MCF 10A (cell line): ENCODE results near the gene MYH16. TPM values are rescaled to one million over a fixed set of nuclear protein-coding genes. Genes with fewer than 3 reads are reported as not detected.
"Not testable (repeated sequence)": the region's sequence is repeated elsewhere in the genome, so short reads cannot be mapped to it uniquely, and the experiment has no call there.

ENCODE experiments used
- Bru-seq: library from RNA; stranded (reverse); fragments of 400-500 nt; gene quantifications from one replicate; lab custom pipeline; 2021; lab: Mats Ljungman, UMichigan
- BruChase-seq, 2 experiments: library from RNA; stranded (reverse); fragments of 400-500 nt; gene quantifications; one replicate each; lab custom pipeline; 2021; lab: Mats Ljungman, UMichigan
- BruUV-seq: library from RNA; stranded (reverse); fragments of 400-500 nt; replicated peaks from 2 replicates; lab custom pipeline; 2021; lab: Mats Ljungman, UMichigan
- CTCF ChIA-PET: fragments of 300-600 bp; sonication (Branson Sonifier 250); formaldehyde crosslinking; extraction: SDS; loops from one replicate; lab custom pipeline; 2021; ENCODE audit warnings: antibody characterized with exemption, inconsistent platforms; lab: Yijun Ruan, JAX
- POLR2A ChIA-PET: fragments of 300-600, 350-650 bp; sonication (Branson Sonifier 250); formaldehyde crosslinking; extraction: SDS; loops from one replicate; lab custom pipeline; 2020; ENCODE audit warnings: antibody characterized with exemption, inconsistent platforms; lab: Yijun Ruan, JAX
- DNase-seq: peaks from one replicate; pipeline ENCODE4 v3.0.0-alpha.2; 2018; ENCODE audit not compliant: unreplicated experiment
- H3K27ac Mint-ChIP-seq: one replicate; pipeline ENCODE4 v1.8.0; 2022; ENCODE audit warnings: mild to moderate bottlenecking, low read depth, mixed read lengths; ENCODE audit not compliant: unreplicated experiment
- H3K27me3 Mint-ChIP-seq: one replicate; pipeline ENCODE4 v1.8.0; 2022; ENCODE audit warnings: mixed read lengths; ENCODE audit not compliant: insufficient read depth, unreplicated experiment
- H3K36me3 Mint-ChIP-seq: one replicate; pipeline ENCODE4 v1.8.0; 2022; ENCODE audit warnings: mild to moderate bottlenecking, moderate library complexity, mixed read lengths; ENCODE audit not compliant: insufficient read depth, unreplicated experiment
- H3K4me1 Mint-ChIP-seq: one replicate; pipeline ENCODE4 v1.8.0; 2022; ENCODE audit warnings: mixed read lengths; ENCODE audit not compliant: insufficient read depth, unreplicated experiment
- H3K4me3 Mint-ChIP-seq: one replicate; pipeline ENCODE4 v1.8.0; 2022; ENCODE audit warnings: mild to moderate bottlenecking, moderate library complexity, mixed read lengths; ENCODE audit not compliant: unreplicated experiment
- H3K9me3 Mint-ChIP-seq: one replicate; pipeline ENCODE4 v1.8.0; 2022; ENCODE audit warnings: mixed read lengths; ENCODE audit not compliant: unreplicated experiment
- CTCF ChIP-seq: fragments of 200-600 bp; IDR thresholded peaks from one replicate; pipeline ENCODE4 v1.8.0; 2022; ENCODE audit warnings: antibody characterized with exemption, mild to moderate bottlenecking; ENCODE audit not compliant: unreplicated experiment
- intact Hi-C: fragments of 100-400 bp; cut with micrococcal nuclease; formaldehyde crosslinking; loops from 2 replicates; pipeline ENCODE4 v1.14.1; 2022
- long read RNA-seq: library from polyadenylated mRNA; stranded (forward); transcript quantifications from one replicate; pipeline ENCODE4 v2.0.0, GENCODE V29; 2022
- total RNA-seq: library from RNA; stranded (reverse); gene quantifications from 2 replicates; pipeline ENCODE4 v1.2.3, GENCODE V29; 2022

The MYH16 gene
- total RNA-seq (0.33 TPM in 1 of 2 replicates, not detected in the other), Bru-seq, nascent RNA (percentile 3 among the genes with signal in this experiment), BruChase-seq, experiment 1, labeled RNA remaining after a 6-hour chase (percentile 7 among the genes with signal in this experiment), BruChase-seq, experiment 2, labeled RNA remaining after a 2-hour chase (percentile 1 among the genes with signal in this experiment)
- long read RNA-seq, partial matches to known transcripts = 0 of 5 reads
- long read RNA-seq, other reads (novel, unspliced or antisense) = 5 of 5 reads

DNA sequence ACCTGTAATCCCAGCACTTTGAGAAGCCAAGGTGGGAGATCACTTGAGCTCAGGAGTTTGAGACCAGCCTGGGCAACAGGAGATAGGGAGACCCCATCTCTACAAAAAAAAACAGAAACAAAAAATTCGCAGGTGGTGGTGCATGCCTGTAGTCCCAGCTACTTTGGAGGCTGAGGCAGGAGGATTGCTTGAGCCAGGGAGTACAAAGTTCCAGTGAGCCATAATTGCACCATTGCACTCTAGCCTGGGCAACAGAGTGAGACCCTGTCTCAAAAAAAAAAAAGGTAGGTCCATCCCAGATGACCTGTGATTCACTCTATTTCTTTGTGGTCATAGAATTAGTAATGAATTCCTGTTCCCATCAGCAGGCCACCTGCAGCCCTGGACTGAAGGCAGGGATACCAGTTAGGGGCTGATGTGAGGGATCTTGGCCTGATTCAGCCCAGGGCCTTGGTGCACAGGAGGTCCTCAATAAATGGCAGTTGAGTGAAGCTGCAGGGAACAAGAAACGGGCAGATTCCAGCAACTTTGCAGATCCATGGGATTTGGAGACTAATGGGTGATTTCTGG, at the start of gene MYH16:
Gene MYH16 (plus strand): TSS at position 364 of the 570 bp plus-strand sequence.
- CTCF ChIA-PET = interaction anchor here (0.6 kb wide), 2 partner anchors 50 to 1442 kb away, joined by 3 read pairs; no protein-coding TSS in a partner anchor
- peak within 1 kb of the TSS; percentile 91 for H3K27ac Mint-ChIP-seq
- no peak within 1 kb of the TSS for H3K4me3 Mint-ChIP-seq
- BruUV-seq = no TSS peak
- H3K27me3 Mint-ChIP-seq = no peaks in the 10 kb centered on the region
- no peaks in the 10 kb centered on the region for H3K9me3 Mint-ChIP-seq
- peaks cover 7% of the 10 kb centered on the region for H3K36me3 Mint-ChIP-seq
- DNase-seq = peak; percentile 9
- peaks cover 25% of the 10 kb centered on the region for H3K4me1 Mint-ChIP-seq
- POLR2A ChIA-PET = no interaction called here
- intact Hi-C loops = no loop called here
- TF ChIP-seq CTCF = no peak

- intact Hi-C loops = loop anchor here (2.0 to 5.0 kb wide), 2 partner anchors 50 to 82 kb away; partner anchors contain the start of gene SMURF1
- BruUV-seq, CTCF ChIA-PET, H3K9me3 Mint-ChIP-seq, H3K36me3 Mint-ChIP-seq, H3K27me3 Mint-ChIP-seq: not testable (repeated sequence)
- Mint-ChIP-seq H3K4me1 (peaks cover 19% of the 10 kb centered on the region), H3K27ac (peak overlapping the region; percentile 70), H3K4me3 (peak overlapping the region; percentile 38)
- peak; percentile 96 for DNase-seq
- POLR2A ChIA-PET = interaction anchor here (0.6 to 1.1 kb wide), 3 partner anchors 15 to 83 kb away, joined by 3 to 5 read pairs (median 4); no protein-coding TSS in a partner anchor
These were observed 48.3 kb upstream of the MYH16 start for GRCh38 chr7:99224263-99224898.

DNA sequence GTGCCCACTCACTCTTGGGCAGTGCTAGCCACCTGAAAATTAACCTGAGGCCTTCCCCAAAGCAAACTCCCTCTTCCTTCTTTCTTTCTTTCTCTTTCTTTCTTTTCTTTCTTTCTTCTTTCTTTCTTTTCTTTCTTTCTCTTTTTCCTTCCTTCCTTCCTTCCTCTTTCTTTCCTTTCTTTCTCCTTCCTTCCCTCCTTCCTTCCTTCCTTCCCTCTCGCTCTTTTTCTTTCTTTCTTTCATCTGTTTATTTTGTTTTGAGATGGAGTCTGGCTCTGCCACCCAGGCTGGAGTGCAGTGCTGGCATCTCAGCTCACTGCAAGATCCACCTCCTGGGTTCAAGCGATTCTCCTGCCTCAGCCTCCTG, 47.8 kb upstream of the MYH16 start:
- Mint-ChIP-seq H3K9me3 (no peaks in the 10 kb centered on the region), H3K36me3 (no peaks in the 10 kb centered on the region), H3K27ac (peak overlapping the region; percentile 70), H3K4me3 (peak overlapping the region; percentile 38), H3K4me1 (peaks cover 19% of the 10 kb centered on the region), H3K27me3 (no peaks in the 10 kb centered on the region)
- TF ChIP-seq CTCF = no peak
- ChIA-PET CTCF (interaction anchor here (0.5 to 0.8 kb wide), 3 partner anchors 45 to 100 kb away, joined by 3 to 6 read pairs (median 3); no protein-coding TSS in a partner anchor), POLR2A (interaction anchor here (0.6 to 1.1 kb wide), 5 partner anchors 15 to 84 kb away, joined by 3 to 5 read pairs (median 3); partner anchors contain the start of gene KPNA7)
- intact Hi-C loops = loop anchor here (2.0 to 5.0 kb wide), 2 partner anchors 50 to 83 kb away; partner anchors contain the start of gene SMURF1
- DNase-seq = no peak
- BruUV-seq = no TSS peak

DNA sequence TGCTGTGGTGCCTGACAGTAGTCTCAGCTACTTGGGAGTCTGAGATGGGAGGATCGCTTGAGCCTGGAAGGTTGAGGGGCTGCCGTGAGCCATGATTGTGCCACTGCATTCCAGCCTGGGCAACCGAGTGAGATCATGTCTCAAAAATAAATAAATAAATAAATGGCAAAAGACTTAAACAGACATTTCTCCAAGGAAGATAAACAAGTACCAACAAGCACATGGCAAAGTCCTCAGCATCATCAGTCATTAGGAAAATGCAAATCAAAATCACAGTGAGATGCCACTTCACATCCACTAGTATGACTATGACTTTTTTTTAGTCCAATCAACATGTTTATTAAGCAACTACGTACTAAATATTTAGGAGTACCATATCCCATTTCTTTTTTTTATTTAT, 43.4 kb upstream of the MYH16 start:
- CTCF ChIA-PET = no interaction called here
- peaks cover 10% of the 10 kb centered on the region for H3K4me1 Mint-ChIP-seq
- POLR2A ChIA-PET = no interaction called here
- no peaks in the 10 kb centered on the region for H3K9me3 Mint-ChIP-seq
- BruUV-seq = no TSS peak
- intact Hi-C loops = no loop called here
- TF ChIP-seq CTCF = no peak
- no peak overlapping the region for H3K4me3 Mint-ChIP-seq
- no peak for DNase-seq
- no peaks in the 10 kb centered on the region for H3K27me3 Mint-ChIP-seq
- H3K36me3 Mint-ChIP-seq = no peaks in the 10 kb centered on the region
- no peak overlapping the region for H3K27ac Mint-ChIP-seq
